ENCODE data around the gene NCOA1.

DNA sequence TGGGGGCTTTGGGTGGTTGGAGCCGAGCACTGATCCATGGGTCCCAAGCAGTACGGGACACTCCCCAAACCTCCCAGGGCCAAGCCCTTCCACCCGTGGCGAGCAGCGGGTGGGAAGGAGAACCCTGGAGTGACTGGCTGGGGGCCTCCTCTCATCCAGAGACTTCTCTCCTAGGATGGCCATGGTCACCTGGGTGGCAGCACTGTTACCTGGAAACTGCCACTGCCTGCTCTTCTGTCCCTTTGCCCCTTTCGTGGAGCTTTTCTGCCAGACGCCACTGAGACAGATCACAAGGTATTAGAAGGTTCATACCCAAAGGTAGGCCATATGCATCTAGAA, 329.1 kb downstream of the NCOA1 start:
- TF ChIP-seq, protein P1, sequence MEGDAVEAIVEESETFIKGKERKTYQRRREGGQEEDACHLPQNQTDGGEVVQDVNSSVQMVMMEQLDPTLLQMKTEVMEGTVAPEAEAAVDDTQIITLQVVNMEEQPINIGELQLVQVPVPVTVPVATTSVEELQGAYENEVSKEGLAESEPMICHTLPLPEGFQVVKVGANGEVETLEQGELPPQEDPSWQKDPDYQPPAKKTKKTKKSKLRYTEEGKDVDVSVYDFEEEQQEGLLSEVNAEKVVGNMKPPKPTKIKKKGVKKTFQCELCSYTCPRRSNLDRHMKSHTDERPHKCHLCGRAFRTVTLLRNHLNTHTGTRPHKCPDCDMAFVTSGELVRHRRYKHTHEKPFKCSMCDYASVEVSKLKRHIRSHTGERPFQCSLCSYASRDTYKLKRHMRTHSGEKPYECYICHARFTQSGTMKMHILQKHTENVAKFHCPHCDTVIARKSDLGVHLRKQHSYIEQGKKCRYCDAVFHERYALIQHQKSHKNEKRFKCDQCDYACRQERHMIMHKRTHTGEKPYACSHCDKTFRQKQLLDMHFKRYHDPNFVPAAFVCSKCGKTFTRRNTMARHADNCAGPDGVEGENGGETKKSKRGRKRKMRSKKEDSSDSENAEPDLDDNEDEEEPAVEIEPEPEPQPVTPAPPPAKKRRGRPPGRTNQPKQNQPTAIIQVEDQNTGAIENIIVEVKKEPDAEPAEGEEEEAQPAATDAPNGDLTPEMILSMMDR (IDR thresholded peaks at IDR 0.05; ENCODE audit: low read length): no peak
- no peak for TF ChIP-seq EZH2 (IDR thresholded peaks at IDR 0.05; ENCODE audit: borderline replicate concordance, low read length)
